Endothelial cell of umbilical vein (primary cell): Measurements from ENCODE around the gene OSBPL5.

Experiments
- FOS ChIP-seq: IDR thresholded peaks from 2 replicates; pipeline ENCODE4 v1.6.1; 2011; ENCODE audit warnings: mild to moderate bottlenecking, low read length, moderate library complexity, borderline replicate concordance; ENCODE audit not compliant: insufficient read depth
- POLR2A ChIP-seq: IDR thresholded peaks from 2 replicates; pipeline ENCODE4 v1.6.1; 2012; ENCODE audit warnings: low read depth, mild to moderate bottlenecking, control low read depth, low read length

DNA sequence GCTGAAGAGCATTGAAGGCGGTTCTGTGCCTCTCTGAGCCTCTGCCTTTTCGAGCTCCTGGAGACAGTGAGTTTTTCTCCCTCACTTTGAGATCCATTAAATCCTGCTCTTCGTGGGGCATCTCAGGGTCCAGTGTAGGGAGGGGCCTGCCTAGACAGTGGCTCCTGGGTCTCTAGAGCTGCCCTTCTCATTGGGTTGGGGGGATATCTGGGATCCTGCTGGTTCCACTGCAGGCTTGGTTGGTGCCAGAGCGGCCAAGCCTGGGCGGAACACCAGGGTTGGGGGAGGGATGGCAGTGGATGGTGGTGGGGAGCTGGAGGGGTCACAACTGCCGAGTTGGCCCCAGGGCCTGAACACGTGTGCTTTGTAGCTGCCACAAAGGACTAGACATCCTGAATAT is 55.7 kb downstream of the OSBPL5 start:
- TF ChIP-seq FOS (no peak), POLR2A (no peak)
